ENCODE measurements around the gene ZNF77.
"Not testable (repeated sequence)": the region's sequence is repeated elsewhere in the genome, so short reads cannot be mapped to it uniquely, and the experiment has no call there.

ZNF77 gene

DNA sequence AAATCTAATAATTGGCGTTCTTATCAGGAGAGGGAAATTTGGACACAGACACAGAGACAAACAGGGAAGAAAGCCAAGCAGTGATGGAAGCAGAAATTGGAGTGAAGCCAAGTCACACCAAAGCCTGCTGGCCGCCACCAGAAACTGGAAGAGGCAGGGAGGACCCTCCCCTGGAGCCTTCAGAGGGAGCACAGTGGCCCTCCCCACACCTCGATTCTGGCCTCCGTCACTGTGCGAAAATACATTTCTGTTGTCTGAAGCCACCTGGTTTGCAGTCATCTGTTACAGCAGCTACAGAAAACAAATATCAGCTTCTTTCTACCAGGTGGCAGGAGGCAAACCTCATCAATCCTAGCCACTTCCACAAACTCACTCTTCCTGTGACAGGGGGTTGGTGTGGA, 24.3 kb upstream of the ZNF77 start:
- DNase-seq: no peak

DNA sequence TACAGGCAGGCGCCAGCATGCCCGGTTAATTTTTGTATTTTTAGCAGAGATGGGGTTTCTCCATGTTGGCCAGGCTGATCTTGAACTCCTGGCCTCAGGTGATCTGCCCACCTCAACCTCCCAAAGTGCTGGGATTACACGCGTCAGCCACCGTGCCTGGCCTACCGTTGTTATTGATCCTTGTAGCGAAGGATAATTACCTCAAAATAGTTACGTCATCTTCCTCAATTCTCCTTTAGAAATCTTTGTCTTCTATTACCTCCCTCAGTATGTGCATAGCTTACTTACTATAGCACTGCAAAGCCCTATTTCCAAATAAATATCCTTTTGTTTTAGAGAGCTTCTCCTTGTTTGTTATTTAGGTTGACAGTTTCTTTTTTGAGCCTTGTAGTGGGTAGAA, 23.2 kb upstream of the ZNF77 start:
- DNase-seq: no peak

DNA sequence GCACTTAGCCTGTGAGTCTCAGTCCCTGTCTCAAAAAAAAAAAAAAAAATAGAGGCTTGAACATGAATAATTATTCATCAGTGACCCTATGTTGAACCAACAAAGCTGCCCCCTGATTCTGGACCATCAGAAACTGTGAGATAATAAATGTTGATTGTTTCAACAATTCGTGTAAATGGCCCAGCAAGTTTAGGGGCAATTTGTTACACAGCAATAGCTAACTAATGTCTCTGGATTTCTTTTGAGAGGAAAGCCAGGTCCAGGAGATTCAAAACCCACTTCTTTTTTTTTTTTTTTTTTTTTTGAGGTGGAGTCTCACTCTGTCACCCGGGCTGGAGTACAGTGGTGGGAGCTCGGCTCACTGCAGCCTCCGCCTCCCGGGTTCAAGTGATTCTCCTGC, 20.1 kb upstream of the ZNF77 start:
- DNase-seq: no peak

DNA sequence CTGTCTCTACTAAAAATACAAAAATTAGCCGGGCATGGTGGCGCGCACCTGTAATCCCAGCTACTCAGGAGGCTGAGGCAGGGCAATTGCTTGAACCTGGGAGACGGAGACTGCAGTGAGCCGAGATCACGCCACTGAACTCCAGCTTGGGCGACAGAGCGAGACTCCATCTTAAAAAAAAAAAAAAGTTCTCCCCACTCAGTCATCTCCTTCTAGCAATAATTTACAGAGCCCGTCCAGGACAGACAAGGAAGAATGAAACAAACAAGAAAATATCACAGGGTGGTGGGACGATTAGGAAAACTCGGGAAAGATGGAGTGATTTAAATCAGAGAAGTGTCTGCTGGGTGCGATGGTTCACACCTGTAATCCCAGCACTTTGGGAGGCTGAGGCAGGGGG, 18.9 kb upstream of the ZNF77 start:
- not testable (repeated sequence) for DNase-seq

DNA sequence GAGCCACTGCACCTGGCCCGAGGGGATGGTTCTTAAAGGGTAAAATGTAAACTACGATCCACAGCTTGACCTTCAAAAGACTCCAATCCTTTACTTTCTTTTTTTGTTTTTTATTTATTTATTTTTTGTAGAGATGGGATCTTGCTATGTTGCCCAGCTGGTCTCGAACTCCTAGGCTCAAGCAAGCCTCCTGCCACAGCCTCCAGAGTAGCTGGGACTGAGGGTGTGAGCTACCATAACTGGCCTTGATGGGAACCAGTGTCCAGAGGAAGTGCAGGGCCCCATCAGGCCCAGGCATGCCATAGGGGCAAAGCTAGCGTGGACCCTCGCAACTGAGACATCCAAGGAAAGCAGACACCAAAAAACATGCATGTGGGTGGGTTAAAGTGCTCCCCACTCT, 18.4 kb upstream of the ZNF77 start:
- DNase-seq: no peak

DNA sequence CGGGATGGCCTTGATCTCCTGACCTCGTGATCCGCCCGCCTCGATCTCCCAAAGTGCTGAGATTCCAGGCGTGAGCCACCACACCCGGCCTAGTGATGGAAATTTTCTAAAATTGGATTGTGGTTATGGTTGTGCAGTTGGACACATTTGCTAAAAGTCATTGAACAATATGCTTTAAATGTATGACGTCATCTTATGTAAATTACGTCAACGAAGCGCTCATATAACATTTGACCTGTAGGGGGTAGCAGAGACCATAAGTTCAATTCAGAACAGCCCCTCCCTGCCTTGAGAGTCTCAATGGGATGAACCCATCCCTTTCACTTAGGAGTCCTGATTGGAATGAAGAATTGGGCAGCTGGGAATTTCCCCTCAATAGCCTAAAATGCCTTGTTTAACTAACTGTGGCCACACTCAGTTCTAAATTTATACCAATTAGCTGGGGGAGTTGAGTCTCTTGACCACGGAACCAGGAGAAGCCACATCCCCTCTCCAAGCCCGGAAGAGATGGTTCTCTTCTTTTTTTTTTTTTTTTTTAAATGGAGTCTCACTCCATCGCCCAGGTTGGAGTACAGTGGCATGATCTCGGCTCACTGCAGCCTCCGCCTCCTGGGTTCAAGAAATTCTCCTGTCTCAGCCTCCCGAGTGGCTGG, 17.4 kb upstream of the ZNF77 start:
- DNase-seq: peak; percentile 47

DNA sequence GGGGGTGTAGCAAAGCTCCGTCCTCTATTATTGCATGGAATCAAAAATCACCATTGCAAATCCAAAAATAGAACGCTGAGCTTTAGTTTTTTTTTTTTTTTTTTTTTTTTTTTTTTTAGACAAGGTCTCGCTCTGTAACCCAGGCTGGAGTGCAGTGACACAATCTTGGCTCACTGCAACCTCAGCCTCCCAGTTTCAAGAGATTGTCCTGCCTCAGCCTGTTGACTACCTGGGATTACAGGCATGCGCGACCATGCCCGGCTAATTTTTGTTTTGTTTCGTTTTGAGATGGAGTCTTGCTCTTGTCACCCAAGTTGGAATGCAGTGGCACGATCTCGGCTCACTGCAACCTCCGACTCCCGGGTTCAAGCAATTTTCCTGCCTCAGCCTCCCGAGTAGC, 15.3 kb upstream of the ZNF77 start:
- DNase-seq: no peak

DNA sequence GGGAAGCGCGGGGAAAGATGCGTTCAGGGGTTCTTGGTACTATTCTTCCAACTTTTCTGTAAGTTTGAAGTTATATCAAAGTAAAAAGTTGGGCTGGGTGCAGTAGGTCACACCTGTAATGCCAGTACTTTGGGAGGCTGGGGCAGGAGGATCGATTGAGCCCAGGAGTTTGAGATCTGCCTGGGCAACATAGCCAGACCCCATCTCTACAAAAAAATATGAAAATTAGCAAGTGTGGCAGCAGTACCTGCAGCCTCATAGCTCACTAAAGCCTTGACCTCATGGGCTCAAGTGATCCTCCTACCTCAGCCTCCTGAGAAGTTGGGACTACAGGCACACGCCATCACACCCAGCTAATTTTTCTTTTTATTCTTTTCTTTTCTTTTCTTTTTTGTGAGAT, 12.4 kb upstream of the ZNF77 start:
- DNase-seq: no peak

DNA sequence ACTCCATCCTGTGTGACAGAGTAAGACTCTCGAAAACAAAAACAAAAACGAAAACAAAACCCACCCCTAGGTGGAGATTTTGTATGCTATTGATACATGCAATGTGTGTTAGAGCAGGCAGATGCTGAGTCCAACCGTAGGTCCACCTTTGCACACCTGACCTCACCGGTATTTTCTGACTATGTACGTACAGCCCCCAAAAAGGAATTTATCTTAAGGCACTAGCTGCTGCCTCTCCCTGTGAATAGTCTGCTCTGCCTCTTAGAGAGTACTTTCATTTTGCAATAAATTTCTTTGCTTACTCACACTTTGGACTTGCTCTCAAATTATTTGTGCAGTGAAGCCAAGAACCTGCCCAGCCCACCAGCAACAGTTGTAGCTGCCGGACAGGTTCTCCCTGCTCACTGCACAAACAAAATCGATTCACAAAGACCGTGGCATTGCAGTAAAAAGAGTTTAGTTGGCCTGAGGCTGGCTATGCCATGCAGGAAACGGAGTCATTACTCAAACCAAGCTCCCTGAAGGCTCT, 8.2 kb upstream of the ZNF77 start:
- DNase-seq: no peak

DNA sequence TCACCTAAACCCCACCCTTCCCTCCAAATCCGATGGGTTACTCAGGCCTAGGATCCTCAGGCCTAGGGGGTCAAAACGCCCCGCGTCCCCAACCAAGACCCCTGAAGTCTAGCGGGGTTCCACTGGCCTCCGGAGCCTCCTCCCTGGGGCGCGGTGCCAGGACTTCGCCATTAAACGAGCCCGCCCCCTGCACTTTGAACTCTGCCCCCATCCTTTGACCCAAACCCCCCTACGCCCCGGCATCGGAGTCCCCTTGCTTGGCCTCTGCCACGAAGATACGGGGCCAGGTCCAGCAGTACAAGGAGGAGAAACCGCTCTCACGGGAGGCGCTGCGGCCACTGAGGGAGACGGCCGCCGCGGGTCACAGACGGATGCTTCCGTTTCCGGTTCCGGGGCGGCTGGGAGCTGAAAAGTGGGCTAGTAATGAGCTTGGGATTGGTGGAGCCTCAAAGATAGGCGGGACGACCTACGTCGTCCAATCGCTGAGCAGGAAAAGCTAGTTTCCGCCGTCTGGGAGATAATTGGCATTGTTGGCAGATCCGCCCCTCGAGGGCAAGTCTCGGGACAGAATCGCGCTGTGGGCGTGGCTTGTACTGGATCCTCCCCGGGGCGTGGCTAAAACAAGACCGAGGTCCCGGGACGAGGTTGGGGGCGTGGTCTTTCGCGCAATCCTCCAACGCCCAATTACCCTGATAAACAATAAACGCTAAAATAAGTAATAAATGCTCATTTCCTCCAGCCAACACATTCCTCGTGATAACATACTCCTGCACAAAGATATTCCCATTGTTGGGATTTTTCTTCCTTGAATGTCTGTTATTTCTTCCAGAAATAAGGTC, 5.7 kb upstream of the ZNF77 start:
- DNase-seq: peak; percentile 100

DNA sequence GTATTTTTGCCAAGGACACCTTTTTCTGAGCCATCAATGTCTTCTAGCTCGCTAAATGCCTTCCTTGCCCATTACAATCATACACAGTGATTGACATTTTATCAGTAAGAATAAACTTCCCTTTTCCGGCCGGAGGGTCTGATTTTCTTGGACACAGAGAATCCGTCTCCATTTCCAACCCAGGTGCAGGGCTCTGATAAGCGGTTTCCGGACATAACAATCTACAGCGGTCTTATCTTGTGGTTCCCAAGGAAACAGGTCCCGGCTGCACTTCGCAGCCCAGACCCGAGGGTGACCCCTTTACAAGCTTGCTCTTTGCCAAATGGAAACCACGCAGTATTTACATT, 5.1 kb upstream of the ZNF77 start:
- DNase-seq: no peak

DNA sequence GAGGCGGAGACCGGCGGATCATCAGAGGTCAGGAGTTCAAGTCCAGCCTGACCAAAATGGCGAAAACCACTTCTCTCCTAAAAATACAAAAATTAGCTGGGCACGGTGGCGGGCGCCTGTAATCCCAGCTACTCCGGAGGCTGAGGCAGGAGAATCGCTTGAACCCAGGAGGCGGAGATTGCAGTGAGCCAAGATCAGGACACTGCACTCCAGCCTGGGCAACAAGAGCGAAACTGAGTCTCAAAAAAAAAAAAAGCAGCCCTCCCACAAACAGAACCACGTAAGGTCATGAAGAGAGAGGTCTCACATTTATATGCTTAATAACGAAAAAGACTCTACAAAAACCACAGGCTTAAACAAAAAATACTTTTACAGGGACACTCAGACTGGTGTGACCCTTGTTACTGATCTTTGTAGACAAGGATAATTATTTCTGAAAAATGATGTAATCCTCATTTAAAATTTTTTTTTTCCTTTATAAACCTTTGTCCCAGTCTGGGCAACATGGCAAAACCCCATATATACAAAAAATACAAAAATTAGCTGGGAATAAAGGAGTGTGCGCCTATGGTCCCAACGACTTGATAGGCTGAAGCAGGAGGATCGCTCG, 909 bp upstream of the ZNF77 start:
- DNase-seq: no peak

DNA sequence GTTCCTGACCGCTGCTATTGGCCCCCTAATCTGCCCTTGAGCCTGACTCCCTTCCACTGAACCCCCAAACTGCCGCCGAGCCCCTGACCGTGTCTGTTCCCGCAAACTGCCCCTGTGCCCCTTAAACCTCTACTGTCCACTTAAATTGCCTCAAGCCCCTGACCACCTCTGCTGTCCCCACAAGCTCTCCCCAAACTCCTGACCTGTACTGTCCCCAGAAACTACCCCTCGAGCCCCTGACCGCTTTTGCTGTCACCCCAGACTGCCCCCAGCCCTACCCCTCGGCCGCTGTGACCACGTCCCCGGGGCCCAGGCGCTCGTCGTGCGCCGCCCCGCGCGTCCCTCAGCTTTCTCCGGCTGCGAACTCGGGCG, 382 bp downstream of the ZNF77 start:
- DNase-seq: no peak

DNA sequence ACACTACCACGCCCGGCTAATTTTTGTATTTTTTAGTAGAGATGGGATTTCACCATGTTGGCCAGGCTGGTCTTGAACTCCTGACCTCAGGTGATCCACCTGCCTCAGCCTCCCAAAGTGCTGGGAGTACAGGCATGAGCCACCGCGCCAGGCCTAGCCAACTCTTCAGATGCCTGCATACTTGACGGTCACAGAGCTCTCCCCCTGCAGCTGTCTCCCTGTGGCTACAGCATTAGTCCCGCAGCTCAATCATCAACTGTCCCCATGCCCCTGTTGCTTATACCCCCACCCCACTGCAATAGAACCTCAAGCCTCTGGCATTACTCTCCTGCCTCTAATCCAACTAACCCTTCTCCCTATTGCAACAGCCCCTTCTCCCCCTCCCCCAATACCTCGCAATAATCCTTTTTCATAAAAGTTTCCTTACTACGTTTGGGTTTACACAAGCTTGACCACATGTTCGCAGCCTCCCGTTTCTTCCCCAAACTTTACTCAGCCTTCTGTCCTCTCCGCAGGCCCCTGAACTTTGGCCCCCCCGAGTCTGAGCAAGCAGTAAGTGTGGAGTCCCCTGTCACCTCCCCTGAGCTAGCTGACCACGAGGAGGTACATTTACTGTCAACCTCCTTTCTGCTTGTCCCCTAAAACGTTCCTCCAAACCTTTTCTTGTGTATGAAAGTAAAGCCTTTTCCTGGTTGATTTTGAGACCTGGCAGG, 1.7 kb downstream of the ZNF77 start:
- no peak for DNase-seq

DNA sequence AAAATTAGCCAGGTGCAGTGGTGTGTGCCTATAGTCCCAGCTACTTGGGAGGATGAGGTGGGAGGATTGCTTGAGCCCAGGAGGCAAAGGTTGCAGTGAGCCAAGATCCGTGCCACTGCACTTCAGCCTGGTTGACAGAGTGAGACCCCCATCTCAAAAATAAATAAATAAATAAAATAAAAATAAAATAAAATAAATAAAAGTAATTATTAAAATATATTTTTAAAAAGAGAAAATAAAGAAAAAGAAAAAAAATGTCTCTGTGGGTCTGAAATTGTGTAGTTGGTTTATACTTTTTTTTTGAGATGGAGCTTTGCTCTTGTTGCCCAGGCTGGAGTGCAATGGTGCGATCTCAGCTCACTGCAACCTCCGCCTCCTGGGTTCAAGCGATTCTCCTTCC, 8.9 kb downstream of the ZNF77 start:
- not testable (repeated sequence) for DNase-seq

DNA sequence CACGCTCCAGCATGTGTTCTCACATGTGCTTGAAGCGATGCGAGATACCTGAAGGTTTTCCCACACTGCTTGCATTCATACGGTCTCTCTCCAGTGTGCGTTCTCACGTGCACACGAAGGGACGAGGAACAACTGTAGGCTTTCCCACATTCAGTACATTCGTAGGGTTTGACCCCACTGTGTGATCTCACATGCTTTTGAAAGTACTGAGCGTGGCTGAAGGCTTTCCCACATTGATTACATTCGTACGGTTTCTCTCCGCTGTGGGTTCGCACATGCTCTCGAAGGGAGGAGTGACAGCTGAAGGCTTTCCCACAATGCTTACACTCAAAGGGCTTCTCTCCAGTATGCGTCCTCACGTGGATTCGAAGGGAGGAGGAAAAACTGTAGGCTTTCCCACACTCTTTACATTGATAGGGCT, 11.3 kb downstream of the ZNF77 start:
- DNase-seq: no peak

DNA sequence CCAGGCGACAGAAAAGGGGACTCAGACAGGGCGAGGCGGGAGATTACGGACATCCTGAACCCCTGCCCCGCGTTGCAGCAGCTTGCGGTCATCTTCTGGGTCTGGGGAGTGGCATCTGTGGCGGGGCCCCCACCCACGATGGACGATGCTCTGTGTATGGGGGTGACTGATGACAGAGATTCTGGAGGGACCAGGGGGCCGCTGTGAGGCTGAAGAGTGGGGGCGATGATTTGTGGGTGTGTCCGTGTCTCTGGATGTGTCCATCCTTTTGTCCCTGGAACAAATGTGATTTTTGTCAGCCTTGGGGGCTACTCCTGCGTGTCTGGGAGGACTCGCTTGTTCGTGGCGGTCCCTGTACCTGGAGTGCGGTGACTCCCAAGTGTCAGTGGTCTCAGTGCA, 17.7 kb downstream of the ZNF77 start:
- DNase-seq: no peak

DNA sequence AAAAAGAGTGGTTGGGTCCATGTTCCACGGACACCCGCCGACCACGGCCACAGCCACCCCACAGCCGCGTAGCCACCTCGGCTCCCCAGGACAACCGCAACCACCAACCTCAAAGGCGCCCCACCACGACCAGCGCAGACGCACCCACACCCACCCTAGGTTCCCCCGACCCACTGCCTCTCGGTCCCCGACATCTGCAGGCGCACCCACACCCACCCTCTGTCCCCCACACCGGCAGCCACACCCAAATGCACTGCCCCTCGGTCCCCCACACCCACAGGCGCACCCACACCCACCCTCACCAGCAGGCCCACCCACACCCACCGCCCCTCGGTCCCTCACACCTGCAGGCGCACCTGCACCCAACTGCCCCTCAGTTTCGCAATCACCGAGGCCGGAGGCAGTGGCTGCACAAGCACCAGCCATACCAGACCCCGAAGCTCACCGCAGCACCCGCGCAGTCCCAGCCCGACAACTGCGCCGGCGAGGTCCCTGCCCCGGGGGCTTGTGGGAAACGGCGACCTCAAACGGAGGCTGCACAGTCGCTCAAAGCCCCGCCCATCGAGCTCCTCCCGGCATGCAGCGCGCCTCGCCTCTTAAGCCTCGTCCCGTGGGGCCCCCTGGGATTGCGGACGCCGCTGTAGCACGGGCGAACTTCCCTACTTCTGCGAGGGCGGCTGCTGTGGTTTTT, 18.3 kb downstream of the ZNF77 start:
- DNase-seq: no peak

DNA sequence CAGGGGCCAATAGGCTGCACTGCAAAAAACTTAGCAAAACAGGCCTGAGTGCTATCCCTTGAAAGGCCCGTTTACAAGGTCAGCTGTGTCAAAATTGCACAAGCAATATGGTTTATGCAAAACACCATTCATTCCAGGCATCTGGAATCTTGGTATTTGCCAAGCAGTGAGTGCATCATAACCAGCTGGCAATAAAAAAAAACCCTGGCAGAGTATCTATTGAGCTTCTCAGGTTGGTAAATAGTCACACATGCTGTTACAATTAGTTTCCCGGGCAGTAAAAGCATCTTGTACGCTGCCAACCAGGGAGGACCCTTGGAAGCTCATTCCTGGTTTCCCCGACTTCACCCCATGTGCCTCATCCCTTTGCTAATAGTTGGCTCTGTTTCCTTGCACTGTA, 21.3 kb downstream of the ZNF77 start:
- no peak for DNase-seq

DNA sequence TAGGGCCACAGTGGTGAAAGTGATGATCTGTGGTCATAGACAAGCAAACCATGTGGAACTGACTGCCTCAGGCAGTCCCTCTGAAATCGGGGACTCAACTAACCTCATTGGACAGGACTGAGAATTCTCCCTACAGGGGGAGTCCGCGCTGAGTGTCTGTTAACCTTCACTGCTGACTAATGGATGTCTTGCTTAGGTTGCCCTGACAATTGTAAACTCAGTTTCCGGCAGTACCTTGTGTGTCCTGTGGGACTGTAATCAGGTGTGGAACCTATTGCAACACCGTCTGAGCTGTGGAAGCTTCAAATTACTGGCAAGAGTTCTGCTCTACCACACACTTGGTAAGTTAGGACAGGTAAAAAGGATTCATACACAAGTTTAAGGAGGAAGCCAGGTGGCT, 21.8 kb downstream of the ZNF77 start:
- no peak for DNase-seq

DNA sequence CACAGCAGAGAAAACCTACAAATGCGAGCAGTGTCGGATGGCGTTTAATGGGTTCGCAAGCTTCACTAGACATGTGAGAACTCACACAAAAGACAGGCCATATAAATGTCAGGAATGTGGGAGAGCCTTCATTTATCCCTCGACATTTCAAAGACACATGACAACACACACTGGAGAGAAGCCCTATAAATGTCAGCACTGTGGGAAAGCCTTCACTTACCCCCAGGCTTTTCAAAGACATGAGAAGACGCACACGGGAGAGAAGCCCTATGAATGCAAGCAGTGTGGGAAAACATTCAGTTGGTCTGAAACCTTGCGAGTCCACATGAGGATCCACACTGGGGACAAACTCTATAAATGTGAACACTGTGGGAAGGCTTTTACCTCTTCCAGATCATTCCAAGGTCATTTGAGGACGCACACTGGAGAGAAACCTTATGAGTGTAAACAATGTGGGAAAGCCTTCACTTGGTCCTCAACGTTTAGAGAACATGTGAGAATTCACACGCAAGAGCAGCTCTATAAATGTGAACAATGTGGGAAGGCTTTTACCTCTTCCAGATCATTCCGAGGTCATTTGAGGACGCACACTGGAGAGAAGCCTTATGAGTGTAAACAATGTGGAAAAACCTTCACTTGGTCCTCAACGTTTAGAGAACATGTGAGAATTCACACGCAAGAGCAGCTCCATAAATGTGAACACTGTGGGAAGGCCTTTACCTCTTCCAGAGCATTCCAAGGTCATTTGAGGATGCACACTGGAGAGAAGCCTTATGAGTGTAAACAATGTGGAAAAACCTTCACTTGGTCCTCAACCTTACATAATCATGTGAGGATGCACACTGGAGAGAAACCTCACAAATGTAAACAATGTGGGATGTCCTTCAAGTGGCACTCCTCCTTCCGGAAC, 27.2 kb downstream of the ZNF77 start:
- DNase-seq: no peak

DNA sequence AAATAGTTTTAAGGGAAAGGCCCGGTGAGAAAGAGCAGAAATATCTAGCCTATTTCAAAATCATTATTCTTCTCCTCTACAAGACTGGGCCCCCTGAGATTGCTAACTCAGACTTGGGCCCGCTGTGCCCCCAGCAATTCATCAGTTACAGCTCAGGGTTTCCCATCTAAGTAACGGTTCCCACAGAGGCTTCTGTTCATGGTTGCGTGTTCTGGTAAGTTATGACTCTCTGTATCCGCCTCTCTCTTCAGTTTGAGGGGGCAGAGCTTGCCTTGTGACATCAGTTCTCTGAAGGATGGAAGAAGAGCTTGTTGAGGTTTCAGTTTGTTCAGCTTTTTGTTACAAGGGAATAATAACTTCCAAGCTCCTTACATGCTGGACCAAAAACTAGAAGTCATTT, 32.5 kb downstream of the ZNF77 start:
- DNase-seq: no peak

Data from activated T-cell treated with anti-CD3 and anti-CD28 coated beads for 4 hours (primary cell).